ENCODE measurements around the gene NWD2.

The NWD2 gene

DNA sequence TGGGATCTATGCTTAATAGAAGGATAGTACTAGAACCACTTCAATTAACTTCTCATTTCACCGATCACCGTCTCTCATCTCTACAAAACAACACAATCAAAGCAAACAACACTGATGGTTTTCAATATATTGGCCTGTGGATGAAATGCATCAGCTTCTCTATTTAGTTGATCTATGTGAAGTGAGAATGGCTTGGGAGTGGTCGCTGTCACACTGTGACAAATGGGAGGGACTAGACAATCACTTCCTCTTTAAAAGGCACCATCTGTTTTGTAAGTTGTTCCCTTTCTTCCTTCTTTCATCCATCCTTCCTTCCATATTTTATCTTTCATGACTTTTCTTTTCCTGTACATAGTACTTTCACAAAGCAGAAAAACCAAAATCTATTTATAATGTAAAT, 23.9 kb upstream of the NWD2 start:
- WGBS (ENCODE audit: extremely low coverage, insufficient coverage, low lambda C conversion rate), result 100% methylated on average over 2 of the region's 3 CpGs
- no peak overlapping the region for H2AK5ac ChIP-seq (ENCODE audit: low read length)

DNA sequence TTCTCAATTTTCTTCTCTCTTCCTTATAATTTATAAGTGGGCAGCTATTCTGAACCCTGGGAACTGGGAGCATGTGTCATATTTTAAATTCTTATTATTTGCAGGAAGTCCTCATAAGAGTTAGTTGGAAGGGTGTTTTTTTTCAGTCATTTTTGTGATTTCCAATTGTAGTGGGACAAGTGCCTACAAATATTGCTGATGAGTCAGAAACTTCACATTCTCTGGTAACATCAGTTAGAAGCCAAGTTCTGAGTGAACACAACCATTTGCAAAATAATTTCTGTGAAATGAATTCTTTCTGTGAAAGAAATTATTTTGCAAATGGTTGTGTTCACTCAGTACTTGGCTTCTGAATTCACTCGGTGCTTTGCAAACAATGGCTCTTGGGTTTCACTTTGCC, 20.8 kb upstream of the NWD2 start:
- Histone ChIP-seq H3K27me3 (ENCODE audit: insufficient read depth, low read length, poor library complexity) (no peaks in the 10 kb centered on the region), H4K8ac (ENCODE audit: low read depth, low read length) (no peak overlapping the region), H3K27ac (ENCODE audit: low read depth, low read length) (no peak overlapping the region), H3K79me2 (ENCODE audit: control insufficient read depth, insufficient read depth, low read length) (no peaks in the 10 kb centered on the region), H3K36me3 (ENCODE audit: control insufficient read depth, insufficient read depth, low read length) (no peaks in the 10 kb centered on the region), H3K18ac (ENCODE audit: low read length) (no peak overlapping the region), H3K4me1 (ENCODE audit: control insufficient read depth, low read depth, low read length) (no peaks in the 10 kb centered on the region), H2AK5ac (ENCODE audit: low read length) (no peak overlapping the region), H2BK120ac (ENCODE audit: low read depth, low read length) (no peak overlapping the region), H3K4ac (ENCODE audit: low read depth, low read length) (no peak overlapping the region), H2BK5ac (ENCODE audit: low read length) (no peak overlapping the region), H4K5ac (ENCODE audit: low read length) (no peak overlapping the region), H3K56ac (ENCODE audit: low read length) (no peak overlapping the region), H3K4me3 (ENCODE audit: low read length) (no peak overlapping the region), H3K23ac (ENCODE audit: low read length) (no peak overlapping the region), H2BK15ac (replicated peaks; ENCODE audit: low read depth) (no peak overlapping the region), H3K4me2 (ENCODE audit: low read length) (no peak overlapping the region), H3K79me1 (ENCODE audit: low read length) (no peaks in the 10 kb centered on the region), H3K9ac (ENCODE audit: low read length) (no peak overlapping the region)
- WGBS (ENCODE audit: extremely low coverage, insufficient coverage, low lambda C conversion rate), result no CpG with 5 or more reads among the region's 1 CpG
- no peak for DNase-seq

More for the DNA sequence above, 23.9 kb upstream of the NWD2 start:
- no peaks in the 10 kb centered on the region for H3K4me1 ChIP-seq (ENCODE audit: control insufficient read depth, low read depth, low read length)
- no peak overlapping the region for H2BK15ac ChIP-seq (replicated peaks; ENCODE audit: low read depth)
- H3K23ac ChIP-seq (ENCODE audit: low read length), result no peak overlapping the region
- H3K18ac ChIP-seq (ENCODE audit: low read length), result no peak overlapping the region
- H3K4ac ChIP-seq (ENCODE audit: low read depth, low read length), result no peak overlapping the region
- no peak overlapping the region for H4K5ac ChIP-seq (ENCODE audit: low read length)
- no peaks in the 10 kb centered on the region for H3K36me3 ChIP-seq (ENCODE audit: control insufficient read depth, insufficient read depth, low read length)
- no peak overlapping the region for H4K8ac ChIP-seq (ENCODE audit: low read depth, low read length)
- no peaks in the 10 kb centered on the region for H3K27me3 ChIP-seq (ENCODE audit: insufficient read depth, low read length, poor library complexity)
- H2BK120ac ChIP-seq (ENCODE audit: low read depth, low read length), result no peak overlapping the region
- no peak overlapping the region for H3K27ac ChIP-seq (ENCODE audit: low read depth, low read length)
- no peaks in the 10 kb centered on the region for H3K79me2 ChIP-seq (ENCODE audit: control insufficient read depth, insufficient read depth, low read length)
- no peak overlapping the region for H3K56ac ChIP-seq (ENCODE audit: low read length)
- H3K4me2 ChIP-seq (ENCODE audit: low read length), result no peak overlapping the region
- DNase-seq, result no peak
- no peak overlapping the region for H3K9ac ChIP-seq (ENCODE audit: low read length)
- H3K4me3 ChIP-seq (ENCODE audit: low read length), result no peak overlapping the region
- no peak overlapping the region for H2BK5ac ChIP-seq (ENCODE audit: low read length)
- no peaks in the 10 kb centered on the region for H3K79me1 ChIP-seq (ENCODE audit: low read length)

DNA sequence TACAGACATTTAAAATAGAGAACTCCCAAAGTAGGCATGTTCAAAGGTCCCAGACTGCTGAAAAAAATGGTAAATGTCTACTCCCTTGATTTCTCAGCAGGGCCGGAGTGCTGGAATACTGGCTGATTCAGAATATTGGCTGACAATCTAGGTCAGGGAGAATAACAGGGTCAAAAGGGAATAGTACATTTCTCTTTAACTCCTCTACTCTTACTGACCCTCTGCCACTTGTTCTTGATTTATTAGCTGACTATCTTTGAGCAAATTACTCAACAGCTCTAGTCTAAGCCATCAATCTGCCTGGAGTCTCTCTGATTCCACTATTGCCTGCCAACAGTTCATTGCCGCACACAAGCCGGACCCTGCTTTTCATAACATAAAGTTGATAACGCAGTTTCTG, 19.7 kb upstream of the NWD2 start:
- no CpG with 5 or more reads among the region's 4 CpGs for WGBS (ENCODE audit: extremely low coverage, insufficient coverage, low lambda C conversion rate)
- H3K9ac ChIP-seq (ENCODE audit: low read length), result no peak overlapping the region
- H3K4me2 ChIP-seq (ENCODE audit: low read length), result no peak overlapping the region
- H3K79me1 ChIP-seq (ENCODE audit: low read length), result no peaks in the 10 kb centered on the region
- H3K4me3 ChIP-seq (ENCODE audit: low read length), result no peak overlapping the region
- no peak overlapping the region for H3K27ac ChIP-seq (ENCODE audit: low read depth, low read length)
- no peaks in the 10 kb centered on the region for H3K27me3 ChIP-seq (ENCODE audit: insufficient read depth, low read length, poor library complexity)
- H3K23ac ChIP-seq (ENCODE audit: low read length), result no peak overlapping the region
- no peak overlapping the region for H2BK15ac ChIP-seq (replicated peaks; ENCODE audit: low read depth)
- no peak overlapping the region for H2AK5ac ChIP-seq (ENCODE audit: low read length)
- no peak overlapping the region for H4K8ac ChIP-seq (ENCODE audit: low read depth, low read length)
- H3K18ac ChIP-seq (ENCODE audit: low read length), result no peak overlapping the region
- no peaks in the 10 kb centered on the region for H3K79me2 ChIP-seq (ENCODE audit: control insufficient read depth, insufficient read depth, low read length)
- no peak overlapping the region for H2BK120ac ChIP-seq (ENCODE audit: low read depth, low read length)
- no peak for DNase-seq
- H4K5ac ChIP-seq (ENCODE audit: low read length), result no peak overlapping the region
- no peaks in the 10 kb centered on the region for H3K4me1 ChIP-seq (ENCODE audit: control insufficient read depth, low read depth, low read length)
- no peak overlapping the region for H3K56ac ChIP-seq (ENCODE audit: low read length)
- no peak overlapping the region for H3K4ac ChIP-seq (ENCODE audit: low read depth, low read length)
- H2BK5ac ChIP-seq (ENCODE audit: low read length), result no peak overlapping the region
- H3K36me3 ChIP-seq (ENCODE audit: control insufficient read depth, insufficient read depth, low read length), result no peaks in the 10 kb centered on the region

DNA sequence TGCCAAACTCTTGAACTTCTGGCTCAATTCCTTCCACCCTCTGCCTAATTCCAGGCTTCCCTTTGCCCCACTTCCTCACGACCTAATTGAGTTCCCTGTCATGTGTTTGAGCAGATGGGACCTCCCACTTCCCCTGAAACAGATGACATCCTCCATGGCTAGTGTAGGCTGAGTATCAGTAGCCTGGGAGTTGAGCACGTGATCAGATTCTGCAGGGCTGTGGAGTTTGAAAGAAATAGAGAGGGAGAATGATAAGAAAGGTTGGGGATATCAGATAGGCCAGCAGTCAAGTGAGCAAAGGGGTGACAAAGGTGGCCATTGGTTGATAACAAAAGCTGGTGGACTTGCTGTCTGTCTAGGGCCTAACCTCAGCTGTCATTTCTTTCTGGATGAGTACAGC, 18.8 kb upstream of the NWD2 start:
- DNase-seq, result peak; percentile 23
- H3K4me3 ChIP-seq (ENCODE audit: low read length), result no peak overlapping the region
- H3K9ac ChIP-seq (ENCODE audit: low read length), result no peak overlapping the region
- no peak overlapping the region for H4K8ac ChIP-seq (ENCODE audit: low read depth, low read length)
- H3K4ac ChIP-seq (ENCODE audit: low read depth, low read length), result no peak overlapping the region
- no peaks in the 10 kb centered on the region for H3K4me1 ChIP-seq (ENCODE audit: control insufficient read depth, low read depth, low read length)
- no peak overlapping the region for H2BK15ac ChIP-seq (replicated peaks; ENCODE audit: low read depth)
- H3K56ac ChIP-seq (ENCODE audit: low read length), result no peak overlapping the region
- no peaks in the 10 kb centered on the region for H3K79me2 ChIP-seq (ENCODE audit: control insufficient read depth, insufficient read depth, low read length)
- no peak overlapping the region for H2AK5ac ChIP-seq (ENCODE audit: low read length)
- no peak overlapping the region for H3K18ac ChIP-seq (ENCODE audit: low read length)
- H3K27me3 ChIP-seq (ENCODE audit: insufficient read depth, low read length, poor library complexity), result no peaks in the 10 kb centered on the region
- H4K5ac ChIP-seq (ENCODE audit: low read length), result no peak overlapping the region
- no peaks in the 10 kb centered on the region for H3K36me3 ChIP-seq (ENCODE audit: control insufficient read depth, insufficient read depth, low read length)
- H3K27ac ChIP-seq (ENCODE audit: low read depth, low read length), result no peak overlapping the region
- no peak overlapping the region for H3K4me2 ChIP-seq (ENCODE audit: low read length)
- H2BK5ac ChIP-seq (ENCODE audit: low read length), result no peak overlapping the region
- no peak overlapping the region for H2BK120ac ChIP-seq (ENCODE audit: low read depth, low read length)
- no peaks in the 10 kb centered on the region for H3K79me1 ChIP-seq (ENCODE audit: low read length)
- no CpG with 5 or more reads among the region's 2 CpGs for WGBS (ENCODE audit: extremely low coverage, insufficient coverage, low lambda C conversion rate)
- H3K23ac ChIP-seq (ENCODE audit: low read length), result no peak overlapping the region

DNA sequence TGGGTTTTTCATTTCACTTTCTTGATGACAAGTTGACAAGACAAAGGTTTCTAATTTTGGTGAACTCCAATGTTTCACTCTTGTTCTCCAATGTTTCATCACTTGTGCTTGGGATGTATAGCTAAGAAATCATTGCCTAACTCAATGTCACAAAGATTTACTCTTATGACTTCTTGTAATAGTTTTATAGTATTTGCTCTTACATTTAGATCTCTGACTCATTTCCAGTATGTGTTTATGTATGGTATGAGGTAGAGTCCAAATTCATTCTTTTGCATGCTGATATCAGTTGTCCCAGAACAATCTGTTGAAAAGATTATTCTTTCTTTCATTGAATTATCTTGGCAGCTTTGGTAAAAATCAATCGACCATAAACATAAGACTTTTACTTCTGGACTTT, 12.2 kb upstream of the NWD2 start:
- Histone ChIP-seq H3K4me2 (ENCODE audit: low read length) (no peak overlapping the region), H3K27ac (ENCODE audit: low read depth, low read length) (no peak overlapping the region), H3K79me2 (ENCODE audit: control insufficient read depth, insufficient read depth, low read length) (no peaks in the 10 kb centered on the region), H2BK120ac (ENCODE audit: low read depth, low read length) (no peak overlapping the region), H3K23ac (ENCODE audit: low read length) (no peak overlapping the region), H3K4me3 (ENCODE audit: low read length) (no peak overlapping the region), H3K36me3 (ENCODE audit: control insufficient read depth, insufficient read depth, low read length) (no peaks in the 10 kb centered on the region), H3K4ac (ENCODE audit: low read depth, low read length) (no peak overlapping the region), H3K79me1 (ENCODE audit: low read length) (no peaks in the 10 kb centered on the region), H4K5ac (ENCODE audit: low read length) (no peak overlapping the region), H3K56ac (ENCODE audit: low read length) (no peak overlapping the region), H2BK15ac (replicated peaks; ENCODE audit: low read depth) (no peak overlapping the region), H2AK5ac (ENCODE audit: low read length) (no peak overlapping the region), H4K8ac (ENCODE audit: low read depth, low read length) (no peak overlapping the region), H3K9ac (ENCODE audit: low read length) (no peak overlapping the region), H2BK5ac (ENCODE audit: low read length) (no peak overlapping the region), H3K27me3 (ENCODE audit: insufficient read depth, low read length, poor library complexity) (no peaks in the 10 kb centered on the region), H3K18ac (ENCODE audit: low read length) (no peak overlapping the region), H3K4me1 (ENCODE audit: control insufficient read depth, low read depth, low read length) (no peaks in the 10 kb centered on the region)
- no CpG with 5 or more reads among the region's 1 CpG for WGBS (ENCODE audit: extremely low coverage, insufficient coverage, low lambda C conversion rate)
- DNase-seq, result no peak

DNA sequence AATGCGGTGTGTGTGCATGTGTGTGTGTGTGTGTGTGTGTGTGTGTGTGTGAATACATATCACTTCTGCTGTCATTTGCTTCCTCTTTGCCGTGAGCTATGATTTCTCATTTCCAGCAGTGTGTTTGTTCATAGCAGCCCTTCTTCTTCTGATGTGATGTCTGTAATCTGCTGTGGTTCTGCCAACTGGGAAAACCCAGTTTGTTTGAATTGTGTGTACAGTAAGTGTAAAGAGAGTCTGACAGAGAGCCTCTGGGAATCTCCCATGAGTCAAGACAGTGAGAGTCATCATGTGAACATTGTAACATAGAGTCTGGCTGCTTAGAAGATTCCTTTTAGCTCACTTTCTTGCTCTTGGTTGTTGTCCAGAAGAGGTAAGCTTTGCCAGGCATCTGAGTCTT, 8.4 kb upstream of the NWD2 start:
- no peak for DNase-seq
- H3K4me1 ChIP-seq (ENCODE audit: control insufficient read depth, low read depth, low read length), result no peaks in the 10 kb centered on the region
- no peak overlapping the region for H4K8ac ChIP-seq (ENCODE audit: low read depth, low read length)
- no peak overlapping the region for H2BK120ac ChIP-seq (ENCODE audit: low read depth, low read length)
- H2AK5ac ChIP-seq (ENCODE audit: low read length), result no peak overlapping the region
- no peak overlapping the region for H3K23ac ChIP-seq (ENCODE audit: low read length)
- no peak overlapping the region for H3K4me3 ChIP-seq (ENCODE audit: low read length)
- no peak overlapping the region for H4K5ac ChIP-seq (ENCODE audit: low read length)
- no peak overlapping the region for H3K56ac ChIP-seq (ENCODE audit: low read length)
- H2BK15ac ChIP-seq (replicated peaks; ENCODE audit: low read depth), result no peak overlapping the region
- H3K27me3 ChIP-seq (ENCODE audit: insufficient read depth, low read length, poor library complexity), result no peaks in the 10 kb centered on the region
- H3K79me2 ChIP-seq (ENCODE audit: control insufficient read depth, insufficient read depth, low read length), result no peaks in the 10 kb centered on the region
- H3K18ac ChIP-seq (ENCODE audit: low read length), result no peak overlapping the region
- no peak overlapping the region for H3K27ac ChIP-seq (ENCODE audit: low read depth, low read length)
- H2BK5ac ChIP-seq (ENCODE audit: low read length), result no peak overlapping the region
- H3K9ac ChIP-seq (ENCODE audit: low read length), result no peak overlapping the region
- no CpG with 5 or more reads among the region's 2 CpGs for WGBS (ENCODE audit: extremely low coverage, insufficient coverage, low lambda C conversion rate)
- H3K79me1 ChIP-seq (ENCODE audit: low read length), result no peaks in the 10 kb centered on the region
- no peak overlapping the region for H3K4me2 ChIP-seq (ENCODE audit: low read length)
- H3K36me3 ChIP-seq (ENCODE audit: control insufficient read depth, insufficient read depth, low read length), result no peaks in the 10 kb centered on the region
- no peak overlapping the region for H3K4ac ChIP-seq (ENCODE audit: low read depth, low read length)

All from mesendoderm (in vitro differentiated cells).